ENCODE results near the gene SEMG2. TPM values are rescaled to one million over a fixed set of nuclear protein-coding genes. Genes with fewer than 3 reads are reported as not detected.

The SEMG2 gene
- total and polyA plus RNA-seq, 2 donors from 2014 or later: 0.16 to 0.80 TPM

GRCh38 chr20:45176526-45177267 lies 44.5 kb upstream of the SEMG2 start:
- H3K9ac ChIP-seq (ENCODE audit: low read length in 3 of 3): no peak overlapping the region
- TF ChIP-seq, protein P1, sequence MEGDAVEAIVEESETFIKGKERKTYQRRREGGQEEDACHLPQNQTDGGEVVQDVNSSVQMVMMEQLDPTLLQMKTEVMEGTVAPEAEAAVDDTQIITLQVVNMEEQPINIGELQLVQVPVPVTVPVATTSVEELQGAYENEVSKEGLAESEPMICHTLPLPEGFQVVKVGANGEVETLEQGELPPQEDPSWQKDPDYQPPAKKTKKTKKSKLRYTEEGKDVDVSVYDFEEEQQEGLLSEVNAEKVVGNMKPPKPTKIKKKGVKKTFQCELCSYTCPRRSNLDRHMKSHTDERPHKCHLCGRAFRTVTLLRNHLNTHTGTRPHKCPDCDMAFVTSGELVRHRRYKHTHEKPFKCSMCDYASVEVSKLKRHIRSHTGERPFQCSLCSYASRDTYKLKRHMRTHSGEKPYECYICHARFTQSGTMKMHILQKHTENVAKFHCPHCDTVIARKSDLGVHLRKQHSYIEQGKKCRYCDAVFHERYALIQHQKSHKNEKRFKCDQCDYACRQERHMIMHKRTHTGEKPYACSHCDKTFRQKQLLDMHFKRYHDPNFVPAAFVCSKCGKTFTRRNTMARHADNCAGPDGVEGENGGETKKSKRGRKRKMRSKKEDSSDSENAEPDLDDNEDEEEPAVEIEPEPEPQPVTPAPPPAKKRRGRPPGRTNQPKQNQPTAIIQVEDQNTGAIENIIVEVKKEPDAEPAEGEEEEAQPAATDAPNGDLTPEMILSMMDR (IDR thresholded peaks at IDR 0.05; ENCODE audit: borderline replicate concordance, extremely low read depth, insufficient read depth): no peak
- DNase-seq (no peak), FAIRE-seq (no peak)
- H3K27ac ChIP-seq (ENCODE audit: low read depth in 2 of 2, low read length in 2 of 2): no peak overlapping the region
- H3K4me3 ChIP-seq (ENCODE audit: low read length in 3 of 3): no peak overlapping the region
- H3K9me3 ChIP-seq (ENCODE audit: control insufficient read depth in 2 of 3, insufficient read depth in 1 of 3, low read length in 3 of 3): no peaks in the 10 kb centered on the region
- intact Hi-C loops (cut with DNase I): no loop called here
- no peaks in the 10 kb centered on the region for H3K27me3 ChIP-seq (ENCODE audit: control insufficient read depth, insufficient read depth, low read length)
- no peaks in the 10 kb centered on the region for H3K36me3 ChIP-seq (ENCODE audit: control insufficient read depth in 2 of 3, insufficient read depth in 3 of 3, low read length in 3 of 3)
- no peaks in the 10 kb centered on the region for H3K4me1 ChIP-seq (ENCODE audit: control insufficient read depth in 2 of 3, insufficient read depth in 2 of 3, low read depth in 1 of 3, low read length in 3 of 3)

DNA sequence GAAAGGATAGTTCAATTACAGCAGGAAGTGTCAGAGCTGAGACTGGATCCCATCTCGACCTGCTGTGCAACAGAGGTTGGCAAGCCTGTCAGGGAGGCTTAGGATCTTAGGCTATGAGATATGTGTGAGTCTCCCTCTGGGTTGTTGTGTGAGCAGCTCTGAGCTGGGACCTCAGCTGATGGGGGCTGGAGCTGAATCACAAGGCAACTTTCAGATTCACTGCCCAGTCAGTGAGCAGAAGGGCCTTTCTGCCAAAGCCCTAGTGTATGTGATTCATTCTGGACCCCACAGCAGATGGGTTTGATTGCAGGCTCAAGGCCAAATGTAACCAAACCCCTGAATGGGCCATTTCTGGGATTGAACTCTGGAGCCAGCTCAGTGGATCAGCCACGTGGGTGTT lies 42.0 kb upstream of the SEMG2 start:
- Histone ChIP-seq H3K4me1 (ENCODE audit: control insufficient read depth in 2 of 3, insufficient read depth in 2 of 3, low read depth in 1 of 3, low read length in 3 of 3) (no peaks in the 10 kb centered on the region), H3K9ac (ENCODE audit: low read length in 3 of 3) (no peak overlapping the region), H3K4me3 (ENCODE audit: low read length in 3 of 3) (no peak overlapping the region), H3K9me3 (ENCODE audit: control insufficient read depth in 2 of 3, insufficient read depth in 1 of 3, low read length in 3 of 3) (no peaks in the 10 kb centered on the region), H3K27me3 (ENCODE audit: control insufficient read depth, insufficient read depth, low read length) (no peaks in the 10 kb centered on the region), H3K27ac (ENCODE audit: low read depth in 2 of 2, low read length in 2 of 2) (no peak overlapping the region), H3K36me3 (ENCODE audit: control insufficient read depth in 2 of 3, insufficient read depth in 3 of 3, low read length in 3 of 3) (no peaks in the 10 kb centered on the region)
- intact Hi-C loops (cut with DNase I): no loop called here
- FAIRE-seq: no peak
- TF ChIP-seq, protein P1 (IDR thresholded peaks at IDR 0.05; ENCODE audit: borderline replicate concordance, extremely low read depth, insufficient read depth): no peak
- no peak for DNase-seq

GRCh38 chr20:45181639-45182038 lies 39.5 kb upstream of the SEMG2 start:
- TF ChIP-seq, protein P1 (IDR thresholded peaks at IDR 0.05; ENCODE audit: borderline replicate concordance, extremely low read depth, insufficient read depth): no peak
- H3K36me3 ChIP-seq (ENCODE audit: control insufficient read depth in 2 of 3, insufficient read depth in 3 of 3, low read length in 3 of 3): no peaks in the 10 kb centered on the region
- no peaks in the 10 kb centered on the region for H3K9me3 ChIP-seq (ENCODE audit: control insufficient read depth in 2 of 3, insufficient read depth in 1 of 3, low read length in 3 of 3)
- intact Hi-C loops (cut with DNase I): no loop called here
- no peak overlapping the region for H3K9ac ChIP-seq (ENCODE audit: low read length in 3 of 3)
- DNase-seq (no peak), FAIRE-seq (no peak)
- no peaks in the 10 kb centered on the region for H3K27me3 ChIP-seq (ENCODE audit: control insufficient read depth, insufficient read depth, low read length)
- H3K27ac ChIP-seq (ENCODE audit: low read depth in 2 of 2, low read length in 2 of 2): no peak overlapping the region
- H3K4me3 ChIP-seq (ENCODE audit: low read length in 3 of 3): no peak overlapping the region
- no peaks in the 10 kb centered on the region for H3K4me1 ChIP-seq (ENCODE audit: control insufficient read depth in 2 of 3, insufficient read depth in 2 of 3, low read depth in 1 of 3, low read length in 3 of 3)
